ENCODE data around the gene NSD2.

- TF ChIP-seq, protein P1, sequence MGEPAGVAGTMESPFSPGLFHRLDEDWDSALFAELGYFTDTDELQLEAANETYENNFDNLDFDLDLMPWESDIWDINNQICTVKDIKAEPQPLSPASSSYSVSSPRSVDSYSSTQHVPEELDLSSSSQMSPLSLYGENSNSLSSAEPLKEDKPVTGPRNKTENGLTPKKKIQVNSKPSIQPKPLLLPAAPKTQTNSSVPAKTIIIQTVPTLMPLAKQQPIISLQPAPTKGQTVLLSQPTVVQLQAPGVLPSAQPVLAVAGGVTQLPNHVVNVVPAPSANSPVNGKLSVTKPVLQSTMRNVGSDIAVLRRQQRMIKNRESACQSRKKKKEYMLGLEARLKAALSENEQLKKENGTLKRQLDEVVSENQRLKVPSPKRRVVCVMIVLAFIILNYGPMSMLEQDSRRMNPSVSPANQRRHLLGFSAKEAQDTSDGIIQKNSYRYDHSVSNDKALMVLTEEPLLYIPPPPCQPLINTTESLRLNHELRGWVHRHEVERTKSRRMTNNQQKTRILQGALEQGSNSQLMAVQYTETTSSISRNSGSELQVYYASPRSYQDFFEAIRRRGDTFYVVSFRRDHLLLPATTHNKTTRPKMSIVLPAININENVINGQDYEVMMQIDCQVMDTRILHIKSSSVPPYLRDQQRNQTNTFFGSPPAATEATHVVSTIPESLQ (CRISPR knock-in tag; IDR thresholded peaks at IDR 0.05) = no peak
- TF ChIP-seq AFF4 (CRISPR knock-in tag; IDR thresholded peaks at IDR 0.05; ENCODE audit: borderline replicate concordance) (no peak), USF1 (CRISPR knock-in tag; IDR thresholded peaks at IDR 0.05) (no peak), NR2C2 (CRISPR knock-in tag; IDR thresholded peaks at IDR 0.05) (no peak)
- TF ChIP-seq, protein P2, sequence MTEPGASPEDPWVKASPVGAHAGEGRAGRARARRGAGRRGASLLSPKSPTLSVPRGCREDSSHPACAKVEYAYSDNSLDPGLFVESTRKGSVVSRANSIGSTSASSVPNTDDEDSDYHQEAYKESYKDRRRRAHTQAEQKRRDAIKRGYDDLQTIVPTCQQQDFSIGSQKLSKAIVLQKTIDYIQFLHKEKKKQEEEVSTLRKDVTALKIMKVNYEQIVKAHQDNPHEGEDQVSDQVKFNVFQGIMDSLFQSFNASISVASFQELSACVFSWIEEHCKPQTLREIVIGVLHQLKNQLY (CRISPR knock-in tag; IDR thresholded peaks at IDR 0.05) = no peak
- TF ChIP-seq, protein P3, sequence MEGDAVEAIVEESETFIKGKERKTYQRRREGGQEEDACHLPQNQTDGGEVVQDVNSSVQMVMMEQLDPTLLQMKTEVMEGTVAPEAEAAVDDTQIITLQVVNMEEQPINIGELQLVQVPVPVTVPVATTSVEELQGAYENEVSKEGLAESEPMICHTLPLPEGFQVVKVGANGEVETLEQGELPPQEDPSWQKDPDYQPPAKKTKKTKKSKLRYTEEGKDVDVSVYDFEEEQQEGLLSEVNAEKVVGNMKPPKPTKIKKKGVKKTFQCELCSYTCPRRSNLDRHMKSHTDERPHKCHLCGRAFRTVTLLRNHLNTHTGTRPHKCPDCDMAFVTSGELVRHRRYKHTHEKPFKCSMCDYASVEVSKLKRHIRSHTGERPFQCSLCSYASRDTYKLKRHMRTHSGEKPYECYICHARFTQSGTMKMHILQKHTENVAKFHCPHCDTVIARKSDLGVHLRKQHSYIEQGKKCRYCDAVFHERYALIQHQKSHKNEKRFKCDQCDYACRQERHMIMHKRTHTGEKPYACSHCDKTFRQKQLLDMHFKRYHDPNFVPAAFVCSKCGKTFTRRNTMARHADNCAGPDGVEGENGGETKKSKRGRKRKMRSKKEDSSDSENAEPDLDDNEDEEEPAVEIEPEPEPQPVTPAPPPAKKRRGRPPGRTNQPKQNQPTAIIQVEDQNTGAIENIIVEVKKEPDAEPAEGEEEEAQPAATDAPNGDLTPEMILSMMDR (IDR thresholded peaks at IDR 0.05) = no peak
- TF ChIP-seq, protein P4, sequence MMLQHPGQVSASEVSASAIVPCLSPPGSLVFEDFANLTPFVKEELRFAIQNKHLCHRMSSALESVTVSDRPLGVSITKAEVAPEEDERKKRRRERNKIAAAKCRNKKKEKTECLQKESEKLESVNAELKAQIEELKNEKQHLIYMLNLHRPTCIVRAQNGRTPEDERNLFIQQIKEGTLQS (CRISPR knock-in tag; conservative IDR thresholded peaks at IDR 0.05) = no peak
Observed at GRCh38 chr4:1987721-1988326, 116.6 kb downstream of the NSD2 start.

Measured in WTC11 (cell line).